ENCODE results near the gene DMRTB1.

The DMRTB1 gene

GRCh38 chr1:53438427-53439336 is 20.5 kb upstream of the DMRTB1 start:
- no peak for DNase-seq

- DNase-seq, result no peak
These were observed 19.6 kb upstream of the DMRTB1 start for GRCh38 chr1:53439337-53440207.

GRCh38 chr1:53440633-53441032 is 18.6 kb upstream of the DMRTB1 start:
- DNase-seq, result no peak

- no peak for DNase-seq
These were observed 16.9 kb upstream of the DMRTB1 start for GRCh38 chr1:53442299-53442698.

GRCh38 chr1:53446051-53446450 is 13.1 kb upstream of the DMRTB1 start:
- DNase-seq, result no peak

GRCh38 chr1:53447413-53447812 is 11.8 kb upstream of the DMRTB1 start:
- no peak for DNase-seq

- DNase-seq, result no peak
These were observed 10.9 kb upstream of the DMRTB1 start for GRCh38 chr1:53448241-53448841.

GRCh38 chr1:53449021-53449420 is 10.2 kb upstream of the DMRTB1 start:
- DNase-seq, result no peak

GRCh38 chr1:53449693-53450092 is 9.5 kb upstream of the DMRTB1 start:
- no peak for DNase-seq

GRCh38 chr1:53450225-53450624 is 9.0 kb upstream of the DMRTB1 start:
- no peak for DNase-seq

- no peak for DNase-seq
These were observed 5.2 kb upstream of the DMRTB1 start for GRCh38 chr1:53454019-53454418.

GRCh38 chr1:53455364-53455991 is 3.7 kb upstream of the DMRTB1 start:
- DNase-seq, result no peak

GRCh38 chr1:53458634-53459033 is 565 bp upstream of the DMRTB1 start:
- DNase-seq, result no peak

- no peak for DNase-seq
These were observed 1.0 kb downstream of the DMRTB1 start for GRCh38 chr1:53460211-53460634.

GRCh38 chr1:53460666-53461322 is 1.6 kb downstream of the DMRTB1 start:
- no peak for DNase-seq

- DNase-seq, result no peak
These were observed 2.3 kb downstream of the DMRTB1 start for GRCh38 chr1:53461323-53462044.

- DNase-seq, result no peak
These were observed 3.0 kb downstream of the DMRTB1 start for GRCh38 chr1:53462193-53462592.

- no peak for DNase-seq
These were observed 3.7 kb downstream of the DMRTB1 start for GRCh38 chr1:53462769-53463501.

- no peak for DNase-seq
These were observed 5.0 kb downstream of the DMRTB1 start for GRCh38 chr1:53463961-53464899.

Measured in NCI-H2107 (cell line).